ENCODE data around the gene ILF2. TPM values are rescaled to one million over a fixed set of nuclear protein-coding genes. Genes with fewer than 3 reads are reported as not detected.

ILF2 gene
- total RNA-seq, 2 donors from 2014 or later = 69.2 to 80.9 TPM

DNA sequence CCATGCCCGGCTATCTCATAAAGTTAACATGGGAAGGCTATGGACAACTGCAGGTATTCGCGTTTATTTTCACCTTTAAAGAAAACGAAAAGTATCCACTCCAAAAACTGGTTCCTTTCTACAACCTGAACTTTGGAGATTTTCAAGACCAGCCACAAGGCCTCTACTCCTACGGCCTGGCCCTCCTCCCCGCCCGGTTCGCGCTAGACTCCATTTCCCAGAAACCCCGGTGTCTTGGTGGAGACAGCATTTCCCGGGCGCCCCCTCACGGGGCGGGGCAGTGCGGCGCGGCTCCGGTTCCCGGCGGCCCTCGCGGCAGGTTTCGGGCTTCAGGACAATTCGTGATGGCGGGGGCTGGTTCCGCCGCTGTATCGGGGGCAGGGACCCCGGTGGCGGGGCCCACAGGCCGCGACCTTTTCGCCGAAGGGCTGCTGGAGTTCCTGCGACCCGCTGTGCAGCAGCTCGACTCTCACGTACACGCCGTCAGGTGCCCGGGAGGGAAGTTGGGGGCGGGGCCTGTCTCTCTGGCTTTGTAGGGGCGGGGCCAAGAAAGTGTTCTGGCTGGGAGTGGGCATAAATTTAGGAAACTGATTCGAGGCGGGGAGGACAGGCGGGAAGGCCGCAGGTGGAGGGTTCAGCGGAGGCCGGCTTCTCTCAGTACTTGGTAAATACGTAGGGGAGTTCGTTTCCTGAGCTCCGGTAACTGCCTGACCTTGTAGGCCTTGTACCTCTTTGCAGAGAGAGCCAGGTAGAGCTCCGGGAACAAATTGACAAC lies 12.2 kb downstream of the ILF2 start, which contains the start of gene SNAPIN:
SNAPIN (plus strand) TSS at position 304 of the 775 bp plus-strand sequence; CDS start at position 345, 41 bp downstream.
- TF ChIP-seq, protein P1, sequence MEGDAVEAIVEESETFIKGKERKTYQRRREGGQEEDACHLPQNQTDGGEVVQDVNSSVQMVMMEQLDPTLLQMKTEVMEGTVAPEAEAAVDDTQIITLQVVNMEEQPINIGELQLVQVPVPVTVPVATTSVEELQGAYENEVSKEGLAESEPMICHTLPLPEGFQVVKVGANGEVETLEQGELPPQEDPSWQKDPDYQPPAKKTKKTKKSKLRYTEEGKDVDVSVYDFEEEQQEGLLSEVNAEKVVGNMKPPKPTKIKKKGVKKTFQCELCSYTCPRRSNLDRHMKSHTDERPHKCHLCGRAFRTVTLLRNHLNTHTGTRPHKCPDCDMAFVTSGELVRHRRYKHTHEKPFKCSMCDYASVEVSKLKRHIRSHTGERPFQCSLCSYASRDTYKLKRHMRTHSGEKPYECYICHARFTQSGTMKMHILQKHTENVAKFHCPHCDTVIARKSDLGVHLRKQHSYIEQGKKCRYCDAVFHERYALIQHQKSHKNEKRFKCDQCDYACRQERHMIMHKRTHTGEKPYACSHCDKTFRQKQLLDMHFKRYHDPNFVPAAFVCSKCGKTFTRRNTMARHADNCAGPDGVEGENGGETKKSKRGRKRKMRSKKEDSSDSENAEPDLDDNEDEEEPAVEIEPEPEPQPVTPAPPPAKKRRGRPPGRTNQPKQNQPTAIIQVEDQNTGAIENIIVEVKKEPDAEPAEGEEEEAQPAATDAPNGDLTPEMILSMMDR (IDR thresholded peaks at IDR 0.05) = peak in 1 of 2 donors; percentile 53
- Histone ChIP-seq H3K27me3 (no peaks in the 10 kb centered on the region), H3K4me1 (peaks cover 0 to 13% of the 10 kb centered on the region in 2 donors), H3K27ac (peak within 1 kb of the TSS; percentile 97 to 98), H3K9me3 (no peaks in the 10 kb centered on the region), H3K4me3 (peak within 1 kb of the TSS; percentile 72 to 78), H3K36me3 (peaks cover 29% of the 10 kb centered on the region)
- peak; percentile 92 for DNase-seq (ENCODE audit: low spot score)

- TF ChIP-seq, protein P1 (IDR thresholded peaks at IDR 0.05) = no peak
- H3K4me3 ChIP-seq = no peak overlapping the region
- no peak for DNase-seq (ENCODE audit: low spot score)
- H3K36me3 ChIP-seq = no peaks in the 10 kb centered on the region
- no peak overlapping the region for H3K27ac ChIP-seq
- H3K9me3 ChIP-seq = no peaks in the 10 kb centered on the region
- peaks cover 0 to 13% of the 10 kb centered on the region in 2 donors for H3K4me1 ChIP-seq
- H3K27me3 ChIP-seq = no peaks in the 10 kb centered on the region
These were observed 15.5 kb downstream of the ILF2 start for GRCh38 chr1:153655333-153655732.

DNA sequence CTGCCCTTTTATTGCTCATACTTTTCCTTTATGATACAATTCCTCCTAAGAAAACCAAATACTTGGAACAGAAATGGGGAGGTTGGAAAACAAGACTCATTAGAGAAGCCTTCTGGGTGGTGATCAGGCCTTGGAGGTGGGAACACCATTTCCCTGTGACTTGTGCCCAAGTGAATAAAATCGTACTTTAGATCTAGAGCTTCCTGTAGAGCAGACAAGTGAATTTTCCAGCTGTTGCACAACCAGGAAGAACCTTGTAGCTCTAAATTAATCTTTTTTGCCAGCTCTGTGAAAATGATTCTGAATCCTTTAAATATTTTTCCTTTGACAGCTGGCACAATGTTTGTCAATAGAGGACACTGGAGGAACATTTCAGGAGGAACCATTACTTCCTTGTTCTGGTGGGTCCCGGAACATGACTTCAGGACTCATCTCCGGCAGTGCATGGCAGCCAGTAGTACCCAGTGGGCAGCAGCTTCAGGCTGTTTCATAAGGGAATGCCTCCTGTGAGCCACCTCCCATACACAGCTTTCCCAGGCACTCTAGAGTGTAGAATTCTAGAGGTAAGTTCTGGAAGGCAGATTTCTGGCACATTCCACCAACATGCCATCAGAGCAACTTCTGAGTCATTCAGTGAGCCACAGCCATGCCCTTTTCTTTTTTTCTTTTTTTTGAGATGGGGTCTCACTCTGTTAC lies 17.8 kb downstream of the ILF2 start:
- TF ChIP-seq, protein P1 (IDR thresholded peaks at IDR 0.05) = no peak
- Histone ChIP-seq H3K4me1 (peaks cover 0 to 12% of the 10 kb centered on the region in 2 donors), H3K27ac (peak overlapping the region; percentile 11 to 59), H3K27me3 (no peaks in the 10 kb centered on the region), H3K36me3 (no peaks in the 10 kb centered on the region), H3K9me3 (no peaks in the 10 kb centered on the region), H3K4me3 (no peak overlapping the region)
- no peak for DNase-seq (ENCODE audit: low spot score)

DNA sequence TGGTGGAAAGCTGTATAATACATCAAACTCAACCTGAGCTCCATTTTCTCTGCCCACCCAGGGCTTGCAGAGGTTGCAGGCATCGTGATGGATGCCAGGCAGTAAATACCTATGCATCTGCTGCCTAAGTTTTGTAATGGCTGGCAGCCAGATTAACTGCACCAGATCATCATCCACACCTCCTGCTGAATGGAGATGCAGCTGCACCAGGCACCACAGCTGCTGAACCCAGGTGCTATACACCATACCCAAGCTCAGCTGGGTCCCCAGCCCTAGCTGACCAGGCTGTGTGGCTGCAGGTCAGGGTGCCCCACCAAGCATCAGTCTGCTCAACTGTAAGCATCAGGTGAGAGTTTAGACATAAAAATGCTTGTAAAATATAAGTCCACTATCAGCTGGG lies 19.0 kb downstream of the ILF2 start:
- no peaks in the 10 kb centered on the region for H3K27me3 ChIP-seq
- no peaks in the 10 kb centered on the region for H3K9me3 ChIP-seq
- H3K4me1 ChIP-seq = peaks cover 0 to 12% of the 10 kb centered on the region in 2 donors
- no peak overlapping the region for H3K4me3 ChIP-seq
- TF ChIP-seq, protein P1 (IDR thresholded peaks at IDR 0.05) = no peak
- H3K36me3 ChIP-seq = no peaks in the 10 kb centered on the region
- no peak overlapping the region for H3K27ac ChIP-seq
- DNase-seq (ENCODE audit: low spot score) = no peak

- H3K4me1 ChIP-seq = peaks cover 0 to 13% of the 10 kb centered on the region in 2 donors
- H3K4me3 ChIP-seq = no peak overlapping the region
- TF ChIP-seq, protein P1 (IDR thresholded peaks at IDR 0.05) = no peak
- H3K27ac ChIP-seq = peak overlapping the region; percentile 4 to 40
- H3K27me3 ChIP-seq = no peaks in the 10 kb centered on the region
- peaks cover 17% of the 10 kb centered on the region for H3K36me3 ChIP-seq
- no peak for DNase-seq (ENCODE audit: low spot score)
- no peaks in the 10 kb centered on the region for H3K9me3 ChIP-seq
These were observed 20.9 kb downstream of the ILF2 start for GRCh38 chr1:153649863-153650235.

Data from right atrium auricular region (tissue), 2 donors.